Keratinocyte (primary cell): ENCODE measurements around the gene CDS2. TPM values are rescaled to one million over a fixed set of nuclear protein-coding genes. Genes with fewer than 3 reads are reported as not detected.

Source experiments
- DNase-seq: peaks from one replicate; pipeline ENCODE4 v3.0.0-alpha.2; 2011; ENCODE audit warnings: low read depth, missing footprints, low spot score
- FAIRE-seq: peaks from 2 replicates; lab custom pipeline; 2011; peaks lifted over from hg19 to GRCh38; lab: Jason Lieb, UNC
- H2AFZ ChIP-seq: 2 replicates; pipeline ENCODE4 v1.6.0; 2012; ENCODE audit warnings: low read length, control low read depth, inconsistent platforms; ENCODE audit not compliant: control insufficient read depth
- H3K27ac ChIP-seq: 2 replicates; pipeline ENCODE4 v1.5.1; 2011; ENCODE audit warnings: low read length; ENCODE audit not compliant: control insufficient read depth, insufficient read depth
- H3K27me3 ChIP-seq: 3 replicates; pipeline ENCODE4 v1.6.0; 2011; ENCODE audit warnings: low read length; ENCODE audit not compliant: control insufficient read depth, insufficient read depth; ENCODE audit errors: extremely low read depth
- H3K36me3 ChIP-seq, 2 experiments: 2 replicates in 1 of 2; 3 replicates in 1 of 2; pipeline ENCODE4 v1.5.1; 2011; ENCODE audit warnings: low read length in 2 of 2, mild to moderate bottlenecking in 1 of 2; ENCODE audit not compliant: control insufficient read depth in 2 of 2, insufficient read depth in 2 of 2; ENCODE audit errors: extremely low read depth in 1 of 2
- H3K4me1 ChIP-seq: 3 replicates; pipeline ENCODE4 v1.5.1; 2011; ENCODE audit warnings: low read length; ENCODE audit not compliant: control insufficient read depth, insufficient read depth; ENCODE audit errors: extremely low read depth
- H3K4me2 ChIP-seq: 3 replicates; pipeline ENCODE4 v1.6.0; 2011; ENCODE audit warnings: low read depth, low read length; ENCODE audit not compliant: control insufficient read depth, insufficient read depth; ENCODE audit errors: extremely low read depth
- H3K4me3 ChIP-seq, 3 experiments: fragments of 200-600 bp in 1 of 3; sonication (generic) in 1 of 3; 2 replicates in 2 of 3; 3 replicates in 1 of 3; pipeline ENCODE4 v1.5.1; 2011 to 2016; ENCODE audit warnings: low read length in 3 of 3, mild to moderate bottlenecking in 3 of 3, control low read depth in 2 of 3, inconsistent platforms in 1 of 3, low read depth in 1 of 3, mixed read lengths in 1 of 3, mixed run types in 1 of 3, moderate library complexity in 1 of 3; ENCODE audit not compliant: control insufficient read depth in 2 of 3, insufficient read depth in 2 of 3; ENCODE audit errors: extremely low read depth in 1 of 3
- H3K79me2 ChIP-seq: 2 replicates; pipeline ENCODE4 v1.6.0; 2012; ENCODE audit warnings: low read length; ENCODE audit not compliant: control insufficient read depth, insufficient read depth
- H3K9ac ChIP-seq: 3 replicates; pipeline ENCODE4 v1.6.0; 2011; ENCODE audit warnings: low read length; ENCODE audit not compliant: control insufficient read depth, insufficient read depth; ENCODE audit errors: extremely low read depth
- H3K9me1 ChIP-seq: 3 replicates; pipeline ENCODE4 v1.6.0; 2011; ENCODE audit warnings: low read length; ENCODE audit not compliant: control insufficient read depth, insufficient read depth; ENCODE audit errors: extremely low read depth
- H3K9me3 ChIP-seq: 2 replicates; pipeline ENCODE4 v1.5.1; 2012; ENCODE audit warnings: low read depth, low read length; ENCODE audit not compliant: control insufficient read depth
- H4K20me1 ChIP-seq: 3 replicates; pipeline ENCODE4 v1.6.0; 2011; ENCODE audit warnings: low read length; ENCODE audit not compliant: control insufficient read depth, insufficient read depth; ENCODE audit errors: extremely low read depth
- EZH2 ChIP-seq: IDR thresholded peaks from one replicate; pipeline ENCODE4 v1.6.1; 2012; ENCODE audit warnings: inconsistent platforms, mild to moderate bottlenecking, low read length, moderate library complexity
- dilution Hi-C: fragments of 300-500 bp; cut with MboI; formaldehyde crosslinking; loops from one replicate; pipeline ENCODE4 v1.7.0; 2020; ENCODE audit warnings: low sequenced_read_pairs; ENCODE audit not compliant: extremely low pct_ligation_motif_present
- polyA plus RNA-seq, 5 experiments: library from polyadenylated mRNA; depleted of rRNA in 3 of 5; stranded (reverse) in 3 of 5; stranded (forward) in 1 of 5; unstranded in 1 of 5; fragments of >200 nt; gene quantifications; 1 replicate in 1 of 5; 2 replicates in 3 of 5; 3 replicates in 1 of 5; pipeline versions ENCODE4 v1.2.1 to v1.2.3, GENCODE V29; 2011 to 2012; ENCODE audit warnings: missing spikeins in 2 of 5, low read depth in 1 of 5, low replicate concordance in 1 of 5
- TF ChIP-seq, protein P1 (sequence below), 3 experiments: IDR thresholded peaks in 1 of 3; conservative IDR thresholded peaks in 1 of 3; optimal IDR thresholded peaks in 1 of 3; 2 replicates in 2 of 3; 3 replicates in 1 of 3; pipeline versions ENCODE3 to v1.5.1; 2011; ENCODE audit warnings: low read length in 3 of 3, mild to moderate bottlenecking in 3 of 3, moderate library complexity in 2 of 3, control low read depth in 1 of 3, inconsistent platforms in 1 of 3; ENCODE audit not compliant: insufficient read depth in 2 of 3; ENCODE audit errors: extremely low read depth in 1 of 3

CDS2 gene
- polyA plus RNA-seq, 1 donor (not counting 4 experiments of a cell fraction or from before 2014, with no cell fraction given) = 67.1 TPM

DNA sequence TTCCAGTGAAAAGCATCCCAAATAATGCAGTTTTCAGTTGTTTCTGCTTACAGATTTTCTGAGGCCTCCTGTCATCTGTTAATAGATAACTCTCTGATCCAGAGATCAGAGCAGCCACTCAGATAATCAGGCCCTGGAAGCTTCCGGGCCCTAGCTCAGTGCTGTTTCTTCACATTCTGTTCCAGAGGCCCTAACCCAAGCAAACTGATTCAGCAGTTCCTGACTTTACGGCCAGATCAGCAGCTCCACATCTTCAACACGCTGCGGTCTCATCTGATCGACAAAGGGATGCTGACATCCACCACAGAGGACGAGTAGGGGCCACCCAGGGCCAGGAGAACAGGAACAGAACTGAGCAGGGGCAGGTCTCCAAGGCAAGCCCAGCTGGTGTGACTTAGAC is 63.1 kb downstream of the CDS2 start:
- dilution Hi-C loops = no loop called here
- peaks cover 10 to 22% of the 10 kb centered on the region in 2 experiments for H3K36me3 ChIP-seq
- no peaks in the 10 kb centered on the region for H3K79me2 ChIP-seq
- H2AFZ ChIP-seq = no peak overlapping the region
- no peak for DNase-seq
- no peaks in the 10 kb centered on the region for H3K9me1 ChIP-seq
- no peak for FAIRE-seq
- no peak overlapping the region for H3K9ac ChIP-seq
- no peak overlapping the region for H3K4me2 ChIP-seq
- H3K4me3 ChIP-seq = no peak overlapping the region
- H3K27me3 ChIP-seq = no peaks in the 10 kb centered on the region
- no peaks in the 10 kb centered on the region for H3K9me3 ChIP-seq
- peaks cover 10% of the 10 kb centered on the region for H3K4me1 ChIP-seq
- no peak for TF ChIP-seq EZH2
- TF ChIP-seq, protein P1, sequence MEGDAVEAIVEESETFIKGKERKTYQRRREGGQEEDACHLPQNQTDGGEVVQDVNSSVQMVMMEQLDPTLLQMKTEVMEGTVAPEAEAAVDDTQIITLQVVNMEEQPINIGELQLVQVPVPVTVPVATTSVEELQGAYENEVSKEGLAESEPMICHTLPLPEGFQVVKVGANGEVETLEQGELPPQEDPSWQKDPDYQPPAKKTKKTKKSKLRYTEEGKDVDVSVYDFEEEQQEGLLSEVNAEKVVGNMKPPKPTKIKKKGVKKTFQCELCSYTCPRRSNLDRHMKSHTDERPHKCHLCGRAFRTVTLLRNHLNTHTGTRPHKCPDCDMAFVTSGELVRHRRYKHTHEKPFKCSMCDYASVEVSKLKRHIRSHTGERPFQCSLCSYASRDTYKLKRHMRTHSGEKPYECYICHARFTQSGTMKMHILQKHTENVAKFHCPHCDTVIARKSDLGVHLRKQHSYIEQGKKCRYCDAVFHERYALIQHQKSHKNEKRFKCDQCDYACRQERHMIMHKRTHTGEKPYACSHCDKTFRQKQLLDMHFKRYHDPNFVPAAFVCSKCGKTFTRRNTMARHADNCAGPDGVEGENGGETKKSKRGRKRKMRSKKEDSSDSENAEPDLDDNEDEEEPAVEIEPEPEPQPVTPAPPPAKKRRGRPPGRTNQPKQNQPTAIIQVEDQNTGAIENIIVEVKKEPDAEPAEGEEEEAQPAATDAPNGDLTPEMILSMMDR (optimal IDR thresholded peaks at IDR 0.05 in 1 of 3, IDR thresholded peaks at IDR 0.05 in 1 of 3, conservative IDR thresholded peaks at IDR 0.05 in 1 of 3; ENCODE audit: extremely low read depth in 1 of 3, insufficient read depth in 2 of 3, low read length in 3 of 3) = no peak
- no peak overlapping the region for H3K27ac ChIP-seq
- H4K20me1 ChIP-seq = no peaks in the 10 kb centered on the region

- no peaks in the 10 kb centered on the region for H3K79me2 ChIP-seq
- peaks cover 10 to 22% of the 10 kb centered on the region in 2 experiments for H3K36me3 ChIP-seq
- DNase-seq = no peak
- H3K27me3 ChIP-seq = no peaks in the 10 kb centered on the region
- no peaks in the 10 kb centered on the region for H3K9me3 ChIP-seq
- no peaks in the 10 kb centered on the region for H4K20me1 ChIP-seq
- H3K27ac ChIP-seq = no peak overlapping the region
- TF ChIP-seq, protein P1 (optimal IDR thresholded peaks at IDR 0.05 in 1 of 3, IDR thresholded peaks at IDR 0.05 in 1 of 3, conservative IDR thresholded peaks at IDR 0.05 in 1 of 3; ENCODE audit: extremely low read depth in 1 of 3, insufficient read depth in 2 of 3, low read length in 3 of 3) = no peak
- no peak for TF ChIP-seq EZH2
- no peak overlapping the region for H3K4me3 ChIP-seq
- no peaks in the 10 kb centered on the region for H3K9me1 ChIP-seq
- no peak overlapping the region for H3K4me2 ChIP-seq
- H3K4me1 ChIP-seq = peaks cover 10% of the 10 kb centered on the region
- no peak for FAIRE-seq
- no peak overlapping the region for H2AFZ ChIP-seq
- H3K9ac ChIP-seq = no peak overlapping the region
- dilution Hi-C loops = no loop called here
These were observed 63.6 kb downstream of the CDS2 start for GRCh38 chr20:5190444-5190843.
